Measurements from ENCODE around the gene TMEFF1.

TMEFF1 gene

GRCh38 chr9:100626949-100627348 lies 154.0 kb downstream of the TMEFF1 start:
- no peak for DNase-seq
